Upper lobe of right lung (tissue), 1 donor: ENCODE data around the gene RAPGEF2. TPM values are rescaled to one million over a fixed set of nuclear protein-coding genes. Genes with fewer than 3 reads are reported as not detected.

ENCODE experiments used
- ATAC-seq: fragments of 200-7000 bp; cut with Tn5 transposase; one replicate; pipeline ENCODE4 v1.9.1; 2020; ENCODE audit warnings: mild to moderate bottlenecking, moderate library complexity
- DNase-seq: peaks from one replicate; pipeline ENCODE4 v3.0.0-alpha.2; 2020
- H3K27ac ChIP-seq: fragments of 200-600 bp; one replicate; pipeline ENCODE4 v1.8.0; 2022
- H3K27me3 ChIP-seq: fragments of 200-600 bp; one replicate; pipeline ENCODE4 v1.8.0; 2022; ENCODE audit warnings: mild to moderate bottlenecking
- H3K36me3 ChIP-seq: fragments of 200-600 bp; one replicate; pipeline ENCODE4 v1.8.0; 2022
- H3K4me1 ChIP-seq: fragments of 200-600 bp; one replicate; pipeline ENCODE4 v1.8.0; 2022
- H3K4me3 ChIP-seq: fragments of 200-600 bp; one replicate; pipeline ENCODE4 v1.8.0; 2022; ENCODE audit warnings: mild to moderate bottlenecking
- H3K9me3 ChIP-seq: fragments of 200-600 bp; one replicate; pipeline ENCODE4 v1.8.0; 2022
- intact Hi-C: fragments of 100-400 bp; cut with DNase I; formaldehyde crosslinking; loops from one replicate; pipeline ENCODE4 v1.11.0; 2022
- total RNA-seq: library from RNA; stranded (reverse); fragmentation: NEBNext Ultra II Directional; extraction: Animal tissue kit (Norgen Biotek cat#: 25700); gene quantifications from one replicate; pipeline ENCODE4 v1.2.1, GENCODE V29; 2021
- TF ChIP-seq, protein P1 (sequence below): fragments of 200-600 bp; IDR thresholded peaks from one replicate; pipeline ENCODE4 v1.8.0; 2022; ENCODE audit warnings: antibody characterized with exemption
- donor health status: DM: no; HTN: yes; CAD: no; lungs with severe emphysema.

RAPGEF2 gene
- total RNA-seq, 1 donor from 2014 or later = 61.3 TPM

GRCh38 chr4:159383562-159383931 is 280.7 kb downstream of the RAPGEF2 start:
- DNase-seq (no peak), ATAC-seq (no peak)
- no peaks in the 10 kb centered on the region for H3K36me3 ChIP-seq
- intact Hi-C loops = no loop called here
- H3K4me3 ChIP-seq = no peak overlapping the region
- TF ChIP-seq, protein P1, sequence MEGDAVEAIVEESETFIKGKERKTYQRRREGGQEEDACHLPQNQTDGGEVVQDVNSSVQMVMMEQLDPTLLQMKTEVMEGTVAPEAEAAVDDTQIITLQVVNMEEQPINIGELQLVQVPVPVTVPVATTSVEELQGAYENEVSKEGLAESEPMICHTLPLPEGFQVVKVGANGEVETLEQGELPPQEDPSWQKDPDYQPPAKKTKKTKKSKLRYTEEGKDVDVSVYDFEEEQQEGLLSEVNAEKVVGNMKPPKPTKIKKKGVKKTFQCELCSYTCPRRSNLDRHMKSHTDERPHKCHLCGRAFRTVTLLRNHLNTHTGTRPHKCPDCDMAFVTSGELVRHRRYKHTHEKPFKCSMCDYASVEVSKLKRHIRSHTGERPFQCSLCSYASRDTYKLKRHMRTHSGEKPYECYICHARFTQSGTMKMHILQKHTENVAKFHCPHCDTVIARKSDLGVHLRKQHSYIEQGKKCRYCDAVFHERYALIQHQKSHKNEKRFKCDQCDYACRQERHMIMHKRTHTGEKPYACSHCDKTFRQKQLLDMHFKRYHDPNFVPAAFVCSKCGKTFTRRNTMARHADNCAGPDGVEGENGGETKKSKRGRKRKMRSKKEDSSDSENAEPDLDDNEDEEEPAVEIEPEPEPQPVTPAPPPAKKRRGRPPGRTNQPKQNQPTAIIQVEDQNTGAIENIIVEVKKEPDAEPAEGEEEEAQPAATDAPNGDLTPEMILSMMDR = no peak
- no peaks in the 10 kb centered on the region for H3K4me1 ChIP-seq
- H3K27ac ChIP-seq = no peak overlapping the region
- H3K27me3 ChIP-seq = no peaks in the 10 kb centered on the region
- peaks cover 6% of the 10 kb centered on the region for H3K9me3 ChIP-seq

GRCh38 chr4:159384017-159384416 is 281.1 kb downstream of the RAPGEF2 start:
- DNase-seq = no peak
- no peaks in the 10 kb centered on the region for H3K36me3 ChIP-seq

GRCh38 chr4:159384632-159385031 is 281.8 kb downstream of the RAPGEF2 start:
- no peaks in the 10 kb centered on the region for H3K27me3 ChIP-seq
- peaks cover 6% of the 10 kb centered on the region for H3K9me3 ChIP-seq
- H3K4me3 ChIP-seq = no peak overlapping the region
- intact Hi-C loops = no loop called here
- TF ChIP-seq, protein P1 = no peak
- no peak for DNase-seq
- ATAC-seq = no peak
- H3K4me1 ChIP-seq = no peaks in the 10 kb centered on the region
- no peaks in the 10 kb centered on the region for H3K36me3 ChIP-seq
- H3K27ac ChIP-seq = no peak overlapping the region

More at GRCh38 chr4:159384017-159384416, 281.1 kb downstream of the RAPGEF2 start:
- no peak for ATAC-seq
- TF ChIP-seq, protein P1 = no peak
- Histone ChIP-seq H3K9me3 (peaks cover 6% of the 10 kb centered on the region), H3K4me1 (no peaks in the 10 kb centered on the region), H3K4me3 (no peak overlapping the region), H3K27ac (no peak overlapping the region), H3K27me3 (no peaks in the 10 kb centered on the region)
- intact Hi-C loops = no loop called here

DNA sequence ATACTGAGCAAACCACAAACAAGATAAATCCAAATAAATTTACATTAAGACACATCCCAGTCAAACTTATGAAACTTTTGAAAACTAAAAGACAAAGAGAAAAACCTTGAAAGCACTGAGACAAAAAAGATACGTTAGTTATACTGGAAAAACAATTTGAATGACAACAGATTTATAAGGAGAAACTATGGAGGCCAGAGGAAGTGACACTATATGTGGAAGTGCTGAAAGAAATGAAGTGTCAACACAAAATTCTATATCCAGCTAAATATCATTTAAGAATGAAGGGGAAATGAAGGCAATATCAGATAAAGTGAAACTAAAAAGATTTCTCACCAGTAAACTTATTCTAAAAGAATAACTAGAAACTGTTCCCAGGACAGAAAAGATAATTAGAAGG is 283.7 kb downstream of the RAPGEF2 start:
- Histone ChIP-seq H3K27me3 (no peaks in the 10 kb centered on the region), H3K36me3 (no peaks in the 10 kb centered on the region), H3K4me3 (no peak overlapping the region), H3K27ac (no peak overlapping the region), H3K9me3 (peaks cover 6% of the 10 kb centered on the region), H3K4me1 (no peaks in the 10 kb centered on the region)
- DNase-seq (no peak), ATAC-seq (no peak)
- intact Hi-C loops = no loop called here
- TF ChIP-seq, protein P1 = no peak

- Histone ChIP-seq H3K4me1 (no peaks in the 10 kb centered on the region), H3K27me3 (no peaks in the 10 kb centered on the region), H3K27ac (no peak overlapping the region), H3K4me3 (no peak overlapping the region), H3K36me3 (no peaks in the 10 kb centered on the region), H3K9me3 (peaks cover 6% of the 10 kb centered on the region)
- TF ChIP-seq, protein P1 = no peak
- intact Hi-C loops = no loop called here
- no peak for DNase-seq
- ATAC-seq = no peak
Measured at GRCh38 chr4:159389756-159390155, 286.9 kb downstream of the RAPGEF2 start.

- intact Hi-C loops = no loop called here
- DNase-seq = no peak
Measured at GRCh38 chr4:159390648-159391047, 287.8 kb downstream of the RAPGEF2 start.

More at GRCh38 chr4:159390648-159391047, 287.8 kb downstream of the RAPGEF2 start:
- no peak for ATAC-seq
- Histone ChIP-seq H3K36me3 (no peaks in the 10 kb centered on the region), H3K27ac (no peak overlapping the region), H3K4me3 (no peak overlapping the region), H3K4me1 (no peaks in the 10 kb centered on the region), H3K9me3 (peaks cover 6% of the 10 kb centered on the region), H3K27me3 (no peaks in the 10 kb centered on the region)
- TF ChIP-seq, protein P1 = no peak
